Hematopoietic multipotent progenitor cell treated with erythropoietin and hydrocortisone succinate and interleukin-3 and kit ligand, for 15 days (in vitro differentiated cells): Measurements from ENCODE around the gene SPRTN.

ENCODE experiments used
- DNase-seq: peaks from one replicate; pipeline ENCODE4 v3.0.0-alpha.2; 2015; ENCODE audit warnings: low spot score

The SPRTN gene

GRCh38 chr1:231338270-231339128 lies at the start of gene SPRTN:
Gene SPRTN, plus strand, starts transcription at chr1:231338293. Its CDS starts 91 bp downstream, at chr1:231338384.
- DNase-seq = no peak

GRCh38 chr1:231295938-231296337 lies 42.2 kb upstream of the SPRTN start:
- DNase-seq = no peak

GRCh38 chr1:231301990-231302389 lies 36.1 kb upstream of the SPRTN start:
- no peak for DNase-seq

GRCh38 chr1:231310391-231310934 lies 27.6 kb upstream of the SPRTN start:
- no peak for DNase-seq

- DNase-seq = no peak
Measured at GRCh38 chr1:231311720-231312431, 26.2 kb upstream of the SPRTN start.

- no peak for DNase-seq
Measured at GRCh38 chr1:231312432-231312788, 25.7 kb upstream of the SPRTN start.

- DNase-seq = no peak
Measured at GRCh38 chr1:231313661-231314060, 24.4 kb upstream of the SPRTN start.

- DNase-seq = peak; percentile 36
Measured at GRCh38 chr1:231315887-231316286, 22.2 kb upstream of the SPRTN start.

- DNase-seq = no peak
Measured at GRCh38 chr1:231317306-231318014, 20.6 kb upstream of the SPRTN start.

- no peak for DNase-seq
Measured at GRCh38 chr1:231318015-231318355, 20.1 kb upstream of the SPRTN start.

GRCh38 chr1:231318568-231318967 lies 19.5 kb upstream of the SPRTN start:
- DNase-seq = no peak

GRCh38 chr1:231319080-231319479 lies 19.0 kb upstream of the SPRTN start:
- no peak for DNase-seq

GRCh38 chr1:231322880-231323530 lies 15.1 kb upstream of the SPRTN start:
- no peak for DNase-seq

- DNase-seq = no peak
Measured at GRCh38 chr1:231324660-231325059, 13.4 kb upstream of the SPRTN start.

GRCh38 chr1:231326248-231326647 lies 11.8 kb upstream of the SPRTN start:
- no peak for DNase-seq

GRCh38 chr1:231327617-231328016 lies 10.5 kb upstream of the SPRTN start:
- DNase-seq = no peak

GRCh38 chr1:231329483-231329882 lies 8.6 kb upstream of the SPRTN start:
- no peak for DNase-seq

GRCh38 chr1:231332761-231333160 lies 5.3 kb upstream of the SPRTN start:
- no peak for DNase-seq

- DNase-seq = no peak
Measured at GRCh38 chr1:231334079-231334666, 3.9 kb upstream of the SPRTN start.

GRCh38 chr1:231334952-231335351 lies 3.1 kb upstream of the SPRTN start:
- DNase-seq = no peak
